GM20000 (cell line): ENCODE measurements around the gene NPIPA5.
"Not testable (repeated sequence)": the region's sequence is repeated elsewhere in the genome, so short reads cannot be mapped to it uniquely, and the experiment has no call there.

ENCODE experiments used
- DNase-seq: peaks from one replicate; pipeline ENCODE4 v3.0.0; 2012; ENCODE audit warnings: low spot score
- CTCF ChIP-seq: IDR thresholded peaks from 2 replicates; pipeline ENCODE4 v1.5.1; 2012; ENCODE audit warnings: mild to moderate bottlenecking, control low read depth; ENCODE audit errors: extremely low read depth, missing control alignments

NPIPA5 gene

GRCh38 chr16:15378194-15378593 lies at the start of gene NPIPA5:
Gene NPIPA5, minus strand, starts transcription at chr16:15378294. Its CDS starts 0 bp downstream, at chr16:15378294.
- not testable (repeated sequence) for DNase-seq

GRCh38 chr16:15427648-15428239 lies 49.6 kb upstream of the NPIPA5 start:
- peak; percentile 40 for TF ChIP-seq CTCF
- peak; percentile 58 for DNase-seq

DNA sequence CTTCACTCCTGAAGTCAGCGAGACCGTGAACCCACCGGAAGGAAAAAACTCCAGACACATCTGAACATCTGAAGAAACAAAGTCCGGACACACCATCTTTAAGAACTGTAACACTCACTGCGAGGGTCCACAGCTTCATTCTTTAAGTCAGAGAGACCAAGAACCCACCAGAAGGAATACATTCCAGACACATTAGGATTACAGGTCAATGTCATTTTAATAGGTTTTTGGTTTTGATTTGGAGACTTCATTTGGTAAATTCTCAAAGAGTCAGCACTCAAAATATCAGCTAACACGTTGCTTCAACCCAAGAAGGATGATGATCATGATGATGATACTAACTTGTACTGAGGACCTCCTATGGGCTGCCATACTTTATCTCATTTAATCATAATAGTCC lies 48.7 kb upstream of the NPIPA5 start:
- TF ChIP-seq CTCF = no peak
- DNase-seq = no peak

DNA sequence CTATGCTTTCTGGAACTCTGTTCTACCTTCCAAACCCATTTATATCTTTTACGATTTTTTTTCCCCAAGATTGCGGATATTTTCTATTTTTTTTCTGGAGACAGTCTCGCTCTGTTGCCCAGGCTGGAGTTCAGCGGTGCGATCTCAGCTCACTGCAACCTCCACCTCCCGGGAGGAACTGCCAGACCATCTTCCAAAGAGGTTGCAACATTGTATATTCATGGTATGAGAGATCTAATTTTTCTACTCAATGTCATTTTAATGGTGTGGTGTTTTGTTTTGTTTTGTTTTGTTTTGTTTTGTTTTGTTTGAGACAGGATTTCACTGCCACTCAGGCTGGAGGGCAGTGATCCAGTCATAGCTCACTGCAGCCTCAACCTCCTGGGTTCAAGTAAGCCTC lies 47.8 kb upstream of the NPIPA5 start:
- TF ChIP-seq CTCF = no peak
- DNase-seq = no peak

DNA sequence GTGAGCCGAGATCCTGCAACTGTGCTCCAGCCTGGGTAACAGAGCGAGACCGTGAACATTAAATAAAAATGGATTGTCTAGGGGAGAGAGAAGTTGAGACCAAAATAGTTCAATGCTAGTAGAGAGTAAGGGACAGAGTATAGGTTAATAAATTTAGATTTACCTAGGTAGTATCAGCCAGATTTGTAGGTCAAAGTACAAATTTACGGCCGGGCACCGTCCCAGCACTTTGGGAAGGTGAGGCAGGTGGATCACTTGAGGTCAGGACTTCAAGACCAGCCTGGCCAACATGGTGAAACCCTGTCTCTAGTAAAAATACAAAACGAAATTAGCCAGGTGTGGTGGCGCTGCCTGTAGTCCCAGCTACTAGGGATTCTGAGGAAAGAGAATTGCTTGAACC lies 44.1 kb upstream of the NPIPA5 start:
- TF ChIP-seq CTCF = no peak
- no peak for DNase-seq

DNA sequence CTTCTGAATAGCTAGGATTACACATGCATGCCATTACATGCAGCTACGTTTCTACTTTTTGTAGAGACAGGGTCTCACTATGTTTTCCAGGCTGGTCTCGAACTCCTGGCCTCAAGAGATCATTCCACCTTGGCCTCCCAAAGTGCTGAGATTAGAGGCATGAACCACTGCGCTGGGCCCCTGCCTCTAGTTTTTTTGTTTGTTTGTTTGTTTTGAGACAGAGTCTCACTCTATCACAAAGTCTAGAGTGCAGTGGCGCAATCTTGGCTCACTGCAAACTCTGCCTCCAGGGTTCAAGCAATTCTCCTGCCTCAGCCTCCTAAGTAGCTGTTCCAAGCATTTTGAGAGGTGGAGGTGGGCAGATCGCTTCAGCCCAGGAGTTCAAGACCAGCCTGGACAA lies 43.6 kb upstream of the NPIPA5 start:
- not testable (repeated sequence) for DNase-seq

GRCh38 chr16:15418206-15418605 lies 40.1 kb upstream of the NPIPA5 start:
- no peak for TF ChIP-seq CTCF
- no peak for DNase-seq

- TF ChIP-seq CTCF = no peak
- DNase-seq = no peak
Observed at GRCh38 chr16:15417197-15417596, 39.1 kb upstream of the NPIPA5 start.
